GM19023 (cell line): Measurements from ENCODE around the gene PBXIP1.

Experiments used
- ATAC-seq: cut with Tn5 transposase; IDR thresholded peaks from one replicate; pipeline ENCODE4 v1.9.1; 2021; ENCODE audit warnings: mild to moderate bottlenecking, moderate library complexity; ENCODE audit not compliant: unreplicated experiment

The PBXIP1 gene

DNA sequence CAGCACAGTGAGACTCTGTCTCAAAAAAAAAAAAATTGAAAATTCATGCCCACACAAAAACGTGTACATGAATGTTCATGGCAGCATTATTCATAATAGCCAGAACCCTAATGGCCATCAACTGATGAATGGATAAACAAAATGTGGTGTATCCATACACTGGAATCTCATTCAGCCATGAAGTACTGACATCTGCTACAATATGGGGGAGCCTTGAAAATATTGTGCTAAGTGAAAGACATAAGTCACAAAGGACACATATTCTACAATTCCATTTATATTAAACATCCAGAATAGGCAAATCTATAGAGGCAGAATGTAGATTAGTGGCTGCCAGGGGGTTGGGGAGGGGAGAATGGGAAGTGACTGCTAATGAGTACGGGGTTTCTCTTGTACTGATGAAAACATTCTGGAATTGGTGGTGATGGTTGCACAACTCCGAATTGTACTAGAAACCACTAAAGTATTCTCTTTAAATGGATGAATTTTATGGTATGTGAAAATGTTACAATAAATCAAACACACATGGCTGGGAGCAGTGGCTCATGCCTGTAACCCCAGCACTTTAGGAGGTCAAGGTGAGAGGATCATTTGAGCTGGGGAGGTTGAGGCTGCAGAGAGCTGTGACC is 52.8 kb downstream of the PBXIP1 start:
- no peak for ATAC-seq

DNA sequence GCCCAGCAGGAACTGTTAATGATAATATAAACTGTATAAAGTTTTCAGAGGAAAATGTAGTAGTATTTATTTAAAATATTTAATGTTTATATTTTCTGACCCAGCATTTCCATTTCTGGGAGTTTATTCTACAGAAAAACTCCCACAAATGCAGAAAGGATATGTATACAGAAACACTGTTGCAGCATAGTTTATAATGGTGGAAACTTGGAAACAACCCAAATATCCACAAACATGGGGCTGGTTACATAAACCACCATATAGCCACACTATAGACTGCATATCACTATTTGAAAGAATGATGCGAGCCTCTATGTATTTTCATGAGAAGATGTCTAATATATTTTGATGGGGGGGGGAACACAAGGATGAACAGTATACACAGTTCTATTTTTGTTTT is 54.3 kb downstream of the PBXIP1 start:
- ATAC-seq, result no peak

DNA sequence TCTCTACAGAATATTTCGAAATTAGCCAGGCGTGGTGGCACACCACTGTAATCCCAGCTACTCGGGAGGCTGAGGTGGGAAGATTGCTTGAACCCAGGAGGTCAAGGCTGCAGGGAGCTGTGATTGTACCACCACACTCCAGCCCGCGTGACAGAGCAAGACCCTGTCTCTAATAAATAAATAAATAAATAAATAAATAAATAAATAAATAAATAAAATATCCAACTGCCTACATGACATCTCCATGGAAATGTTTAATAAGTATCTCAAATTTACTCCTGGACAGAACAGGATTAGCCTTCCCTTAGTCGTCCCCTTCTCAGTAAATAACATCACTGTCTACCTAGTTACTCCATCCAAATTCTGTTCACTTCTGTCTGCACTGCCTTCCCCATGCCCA is 56.9 kb downstream of the PBXIP1 start:
- ATAC-seq, result no peak

DNA sequence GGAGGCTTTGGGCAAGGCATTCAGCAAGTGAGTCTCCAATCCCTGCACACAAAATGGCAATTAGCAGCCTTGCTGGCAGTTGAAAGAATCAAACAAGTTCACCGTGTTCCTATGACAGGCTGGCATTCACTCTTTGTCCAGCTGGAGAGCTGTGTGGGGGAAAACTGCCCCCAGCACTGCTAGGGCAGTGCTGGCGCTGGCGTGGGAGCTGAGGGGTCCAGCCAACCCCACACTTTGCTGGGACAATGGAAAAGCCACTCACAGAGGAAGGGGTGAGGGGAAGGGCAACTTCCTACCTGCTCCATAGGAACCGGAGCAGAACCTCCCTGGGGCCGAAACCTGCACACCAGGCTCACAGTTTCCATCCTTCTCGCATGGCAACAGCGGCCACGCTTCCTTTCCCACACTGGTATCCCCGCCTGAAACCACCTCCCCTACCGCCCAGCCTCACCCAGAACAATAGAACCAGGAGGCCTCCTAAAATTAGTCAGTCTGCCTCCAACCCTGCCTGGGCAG is 59.1 kb downstream of the PBXIP1 start:
- ATAC-seq, result no peak

DNA sequence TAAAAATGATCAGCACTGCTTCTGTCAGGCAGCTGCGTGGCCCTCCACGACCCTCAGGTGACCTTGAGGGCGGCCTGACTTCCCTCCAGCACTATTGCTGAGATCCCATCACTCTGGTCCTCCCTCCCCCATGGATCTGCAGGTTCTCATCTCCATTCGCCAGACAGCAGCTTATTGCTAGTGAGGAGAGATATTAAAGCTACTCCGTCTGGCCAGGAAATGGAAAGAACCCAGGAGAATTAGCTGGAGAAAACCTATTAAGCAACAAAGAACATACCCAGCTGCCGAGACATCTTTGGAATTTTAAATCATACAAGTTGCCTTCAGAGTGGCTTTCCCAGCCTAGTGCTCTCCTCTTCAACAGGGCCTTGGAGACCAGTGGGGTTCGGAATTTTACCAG is 60.1 kb downstream of the PBXIP1 start:
- ATAC-seq, result no peak
